Neuron (in vitro differentiated cells): ENCODE results near the gene RPUSD2.
"Not testable (repeated sequence)": the region's sequence is repeated elsewhere in the genome, so short reads cannot be mapped to it uniquely, and the experiment has no call there.

ENCODE experiments used
- H2AFZ ChIP-seq: one replicate; pipeline ENCODE4 v1.6.1; 2013; ENCODE audit warnings: low read depth, mild to moderate bottlenecking, inconsistent platforms, low read length, moderate library complexity
- H3K27me3 ChIP-seq: one replicate; pipeline ENCODE4 v1.6.1; 2013; ENCODE audit warnings: low read length; ENCODE audit not compliant: insufficient read depth
- H3K36me3 ChIP-seq: one replicate; pipeline ENCODE4 v1.6.1; 2013; ENCODE audit warnings: low read length; ENCODE audit not compliant: insufficient read depth
- H3K4me1 ChIP-seq: one replicate; pipeline ENCODE4 v1.6.1; 2013; ENCODE audit warnings: low read length; ENCODE audit not compliant: insufficient read depth
- H3K4me3 ChIP-seq: 2 replicates; pipeline ENCODE4 v1.5.1; 2013; ENCODE audit warnings: mild to moderate bottlenecking, low read length, moderate library complexity
- H3K9me3 ChIP-seq: one replicate; pipeline ENCODE4 v1.6.1; 2013; ENCODE audit warnings: low read length

RPUSD2 gene

DNA sequence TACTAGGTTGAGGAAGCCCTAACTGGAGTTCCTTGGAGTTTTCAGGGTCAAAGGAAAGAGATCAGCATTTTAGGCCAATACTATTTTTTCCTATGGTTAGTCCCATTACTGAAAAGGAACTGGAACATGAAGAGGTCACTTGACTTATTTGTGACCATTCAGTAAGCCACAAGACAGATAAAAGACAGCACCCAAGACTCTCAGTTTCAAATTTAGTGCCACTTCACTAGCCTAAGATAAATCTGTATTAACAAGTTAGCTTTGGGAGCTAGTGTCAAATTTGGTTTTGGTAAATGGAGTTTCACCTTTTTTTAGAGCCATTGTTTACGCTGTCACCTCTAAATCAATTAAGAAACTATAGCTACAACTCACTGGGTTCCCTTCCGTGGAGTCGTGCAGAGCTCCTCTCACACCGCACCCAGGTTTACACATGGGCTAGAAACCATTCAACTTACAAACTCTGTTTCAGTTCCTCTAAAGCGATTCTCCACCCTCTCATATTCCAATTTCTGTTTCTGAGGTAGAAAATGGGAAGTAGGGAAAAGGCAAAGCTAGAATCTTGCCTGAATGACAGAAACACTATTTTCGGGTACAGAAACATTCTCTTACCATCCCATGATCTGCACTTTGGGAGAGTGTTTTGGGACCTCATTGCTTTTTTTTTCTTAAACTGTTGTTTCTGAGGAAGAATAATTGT, 18.6 kb upstream of the RPUSD2 start:
- no peaks in the 10 kb centered on the region for H3K27me3 ChIP-seq
- peaks cover 10% of the 10 kb centered on the region for H3K4me1 ChIP-seq
- peaks cover 7% of the 10 kb centered on the region for H3K36me3 ChIP-seq
- no peak overlapping the region for H3K4me3 ChIP-seq
- no peak overlapping the region for H2AFZ ChIP-seq
- H3K9me3 ChIP-seq = no peaks in the 10 kb centered on the region

DNA sequence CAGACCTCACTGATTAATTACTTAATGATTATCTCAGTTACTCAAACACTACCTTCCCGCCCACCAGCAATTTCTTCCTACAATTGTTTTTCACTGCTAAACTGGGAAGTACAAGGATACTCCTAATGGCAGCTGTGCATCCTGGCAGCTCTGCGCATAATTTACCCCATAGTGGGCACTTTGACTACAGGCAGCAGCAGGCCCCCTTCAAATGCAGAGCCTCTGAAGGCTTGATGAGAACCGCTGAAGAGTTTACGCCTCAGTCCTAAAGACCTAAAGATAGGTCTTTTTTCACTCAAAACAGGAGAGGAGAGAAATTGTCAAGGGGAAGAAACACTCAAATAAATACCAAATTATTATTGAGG, 15.0 kb upstream of the RPUSD2 start:
- Histone ChIP-seq H3K4me1 (peaks cover 10% of the 10 kb centered on the region), H3K9me3 (no peaks in the 10 kb centered on the region), H3K36me3 (peaks cover 16% of the 10 kb centered on the region), H3K4me3 (no peak overlapping the region), H2AFZ (no peak overlapping the region), H3K27me3 (no peaks in the 10 kb centered on the region)

DNA sequence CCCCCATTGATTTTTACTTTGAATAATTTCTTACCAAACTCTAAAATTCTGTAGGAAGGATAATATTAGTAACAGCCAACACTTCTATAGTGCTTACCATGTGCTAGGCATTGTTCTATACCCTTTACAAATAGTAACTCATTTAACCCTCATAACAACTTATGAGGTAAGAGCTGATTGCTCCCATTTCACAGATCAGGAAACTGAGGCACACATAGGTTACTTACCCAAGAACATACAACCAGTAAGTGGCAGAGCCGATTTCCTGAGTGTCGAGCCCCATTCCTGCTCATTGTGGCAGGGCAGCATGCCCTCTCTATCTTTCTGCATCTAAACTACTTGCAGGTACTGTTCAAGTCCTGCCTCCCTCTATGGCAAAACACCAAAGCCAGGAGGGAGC, 13.2 kb upstream of the RPUSD2 start:
- H3K36me3 ChIP-seq = peaks cover 14% of the 10 kb centered on the region
- H2AFZ ChIP-seq = no peak overlapping the region
- peaks cover 10% of the 10 kb centered on the region for H3K4me1 ChIP-seq
- H3K27me3 ChIP-seq = no peaks in the 10 kb centered on the region
- no peaks in the 10 kb centered on the region for H3K9me3 ChIP-seq
- no peak overlapping the region for H3K4me3 ChIP-seq

DNA sequence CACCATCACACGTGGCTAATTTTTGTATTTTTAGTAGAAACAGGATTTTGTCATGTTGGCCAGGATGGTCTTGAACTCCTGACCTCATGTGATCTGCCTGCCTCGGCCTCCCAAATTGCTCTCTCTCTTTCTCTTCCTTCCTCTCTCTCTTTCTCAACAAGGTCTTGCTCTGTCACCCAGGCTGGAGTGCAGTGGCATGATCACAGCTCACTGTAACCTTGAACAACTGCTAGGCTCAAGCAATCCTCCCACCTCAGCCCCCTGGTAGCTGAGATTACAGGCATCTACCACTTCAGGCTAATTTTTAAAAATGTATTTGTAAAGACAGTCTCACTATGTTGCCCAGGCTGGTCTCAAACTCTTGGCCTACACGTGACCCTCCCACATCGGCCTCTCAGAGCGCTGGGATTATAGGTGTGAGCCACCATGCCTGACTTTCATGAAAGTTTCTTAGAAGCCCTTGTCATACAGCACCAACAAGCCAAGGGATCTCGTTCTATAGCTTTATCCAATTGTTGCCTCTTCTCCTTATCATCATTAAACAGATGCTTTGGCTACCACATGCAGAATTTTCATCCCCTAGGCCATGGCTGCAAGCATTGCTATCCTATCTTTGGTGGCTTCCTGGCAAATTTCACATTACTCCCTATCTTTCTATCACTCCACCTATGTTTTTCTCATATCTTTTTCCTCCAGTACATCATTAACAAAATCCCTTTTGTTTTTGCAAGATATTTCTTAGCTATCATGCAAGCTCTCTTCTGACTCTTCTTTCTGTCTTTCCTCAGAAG, 10.0 kb upstream of the RPUSD2 start:
- Histone ChIP-seq H2AFZ (no peak overlapping the region), H3K27me3 (no peaks in the 10 kb centered on the region), H3K36me3 (peaks cover 18% of the 10 kb centered on the region), H3K9me3 (no peaks in the 10 kb centered on the region), H3K4me3 (no peak overlapping the region), H3K4me1 (peaks cover 11% of the 10 kb centered on the region)

DNA sequence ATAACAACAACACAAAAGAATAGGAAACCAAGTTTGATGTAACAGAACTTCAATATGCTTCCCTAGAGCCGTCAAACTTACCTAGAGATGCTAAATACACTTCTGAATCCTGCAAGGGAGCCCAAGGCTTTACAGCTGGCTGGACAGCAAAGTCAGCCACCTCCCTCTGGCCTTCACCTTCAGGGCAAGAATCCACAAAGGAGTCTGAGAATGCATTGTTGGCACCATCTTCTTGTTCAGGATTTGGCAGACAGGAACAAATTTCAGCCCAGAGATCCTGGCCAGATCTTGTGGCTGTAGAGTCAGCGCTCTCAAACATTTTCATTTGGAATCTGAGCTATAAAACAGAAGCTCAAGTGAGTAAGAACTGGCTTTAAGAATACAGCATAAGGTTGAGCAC, 6.4 kb upstream of the RPUSD2 start:
- H3K27me3 ChIP-seq = no peaks in the 10 kb centered on the region
- H3K9me3 ChIP-seq = no peaks in the 10 kb centered on the region
- H3K4me1 ChIP-seq = peaks cover 10% of the 10 kb centered on the region
- H3K4me3 ChIP-seq = no peak overlapping the region
- H2AFZ ChIP-seq = no peak overlapping the region
- H3K36me3 ChIP-seq = peaks cover 4% of the 10 kb centered on the region

DNA sequence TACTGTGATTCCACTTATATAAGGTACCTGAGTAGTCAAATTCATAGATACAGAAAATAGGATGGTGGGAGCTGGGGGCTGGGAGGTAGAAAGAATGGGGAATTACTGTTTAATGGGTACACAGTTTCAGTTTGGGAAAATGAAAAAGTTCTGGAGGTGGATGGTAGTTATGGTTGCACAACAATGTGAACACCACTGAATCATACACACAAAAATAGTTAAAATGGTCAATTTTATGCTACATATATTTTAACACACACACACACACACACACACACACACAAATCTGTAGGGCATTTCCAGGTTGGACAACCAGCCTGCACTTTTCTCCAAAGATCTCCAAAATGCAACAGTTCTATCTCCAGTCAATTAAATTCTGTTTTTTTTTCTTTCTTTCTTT, 5.7 kb upstream of the RPUSD2 start:
- no peaks in the 10 kb centered on the region for H3K9me3 ChIP-seq
- no peak overlapping the region for H3K4me3 ChIP-seq
- no peak overlapping the region for H2AFZ ChIP-seq
- peaks cover 4% of the 10 kb centered on the region for H3K36me3 ChIP-seq
- H3K27me3 ChIP-seq = no peaks in the 10 kb centered on the region
- peaks cover 12% of the 10 kb centered on the region for H3K4me1 ChIP-seq

DNA sequence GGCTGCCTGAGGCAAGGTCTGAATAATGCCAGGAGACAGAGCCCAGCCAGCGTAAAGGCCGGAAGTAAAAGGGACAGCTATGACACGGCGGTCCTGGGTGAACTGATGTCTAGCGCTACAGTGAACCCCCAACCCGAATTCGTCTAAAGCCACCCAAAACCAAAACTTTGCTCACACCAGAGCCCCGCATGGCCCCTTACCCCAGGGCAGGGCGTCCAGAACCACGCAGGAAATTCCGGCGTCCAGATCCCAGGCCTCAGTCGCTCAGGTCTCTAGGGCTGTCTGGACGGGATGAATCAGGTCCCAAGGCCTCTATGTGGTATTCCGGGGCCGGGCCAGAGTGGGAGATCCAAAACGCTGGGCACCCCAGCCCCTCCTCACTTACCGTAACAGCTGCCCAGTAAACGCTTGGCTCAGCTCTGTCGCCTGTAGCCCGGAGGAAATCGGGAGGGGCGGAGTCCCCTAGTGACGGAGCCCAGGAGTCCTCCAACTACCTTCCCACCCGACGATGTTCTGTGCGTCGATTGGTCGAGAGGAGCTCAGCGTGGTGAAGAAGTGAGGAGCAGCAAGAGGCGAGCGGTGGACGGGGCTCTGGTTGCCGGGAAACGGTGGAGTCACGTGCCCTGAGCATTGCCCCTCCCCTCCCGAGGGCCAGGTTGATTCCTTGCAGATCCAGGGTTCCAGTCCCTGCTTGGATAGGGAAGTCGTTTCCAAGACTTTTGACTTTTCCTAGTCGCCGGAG, 4.3 kb upstream of the RPUSD2 start, which contains the start of gene CCDC32:
CCDC32 (minus strand) TSS at position 452 of the 742 bp plus-strand sequence. CDS start 2,027 bp downstream, outside the sequence.
- Histone ChIP-seq H3K4me3 (peak within 1 kb of the TSS; percentile 86), H2AFZ (peak within 1 kb of the TSS; percentile 87), H3K27me3 (no peaks in the 10 kb centered on the region), H3K4me1 (peaks cover 16% of the 10 kb centered on the region), H3K9me3 (no peaks in the 10 kb centered on the region), H3K36me3 (peaks cover 4% of the 10 kb centered on the region)

DNA sequence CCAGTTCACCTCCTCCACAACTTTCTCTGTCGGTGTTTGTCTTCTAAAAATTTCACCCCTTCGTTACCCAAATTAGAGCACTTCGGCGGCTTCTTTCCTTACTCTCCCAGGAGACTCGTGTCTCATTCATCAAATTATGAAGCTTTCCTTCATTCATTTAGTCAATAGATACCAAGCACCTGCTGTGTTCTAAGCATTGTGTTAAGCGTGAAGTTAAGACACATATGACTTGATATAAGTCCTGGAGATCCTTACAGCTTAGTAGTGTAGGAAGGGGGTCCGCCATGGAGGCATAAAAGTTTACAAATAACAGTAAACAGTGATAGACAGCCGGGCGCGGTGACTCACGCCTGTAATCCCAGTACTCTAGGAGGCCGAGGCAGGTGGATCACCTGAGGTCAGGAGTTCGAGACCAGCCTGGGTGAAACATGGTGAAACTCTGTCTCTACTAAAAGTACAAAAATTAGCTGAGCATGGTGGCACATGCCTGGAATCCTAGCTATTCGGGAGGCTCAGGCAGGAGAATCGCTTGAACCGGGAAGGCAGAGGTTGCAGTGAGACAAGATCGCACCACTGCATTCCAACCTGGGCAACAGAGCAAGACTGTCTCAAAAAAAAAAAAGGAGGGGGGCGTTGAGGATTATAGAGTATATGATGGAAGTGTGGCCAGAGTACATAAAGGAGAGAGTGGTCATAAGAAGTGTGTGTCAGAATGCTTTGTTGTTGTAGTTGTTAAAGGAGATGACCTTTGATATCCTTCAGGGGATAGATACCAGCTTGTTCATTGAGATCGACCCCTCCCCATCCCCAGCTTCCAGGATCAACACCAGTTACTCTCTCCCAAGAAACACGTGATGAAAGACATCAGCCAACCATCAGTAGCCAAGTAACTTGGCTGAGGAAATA, 3.5 kb upstream of the RPUSD2 start:
- no peaks in the 10 kb centered on the region for H3K27me3 ChIP-seq

DNA sequence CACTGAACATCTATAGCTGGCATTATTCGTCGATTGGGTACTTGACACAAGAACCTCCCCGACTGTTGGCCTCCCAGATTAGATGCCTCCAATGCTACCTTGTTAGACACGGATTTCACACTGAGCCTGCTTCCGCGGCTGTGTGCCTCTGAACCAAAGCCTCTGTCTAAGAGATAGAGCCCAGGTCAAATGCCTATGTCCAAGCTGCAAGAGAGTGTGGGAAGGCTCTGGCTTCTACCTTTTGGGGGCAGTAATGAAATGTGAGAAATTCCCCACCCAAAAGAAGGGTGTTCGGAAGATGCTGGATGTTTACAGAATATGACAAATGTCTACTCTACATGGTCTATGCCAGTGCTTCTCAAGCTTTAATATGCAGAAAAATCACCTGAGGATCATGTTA, 2.0 kb upstream of the RPUSD2 start:
- Histone ChIP-seq H3K4me3 (no peak overlapping the region), H3K4me1 (peaks cover 26% of the 10 kb centered on the region), H3K9me3 (no peaks in the 10 kb centered on the region), H3K36me3 (peaks cover 11% of the 10 kb centered on the region), H3K27me3 (no peaks in the 10 kb centered on the region), H2AFZ (peak overlapping the region; percentile 30)

More for the DNA sequence above, 3.5 kb upstream of the RPUSD2 start:
- Histone ChIP-seq H3K4me1 (peaks cover 24% of the 10 kb centered on the region), H2AFZ (peak overlapping the region; percentile 69), H3K36me3 (peaks cover 4% of the 10 kb centered on the region), H3K4me3 (peak overlapping the region; percentile 86), H3K9me3 (no peaks in the 10 kb centered on the region)

DNA sequence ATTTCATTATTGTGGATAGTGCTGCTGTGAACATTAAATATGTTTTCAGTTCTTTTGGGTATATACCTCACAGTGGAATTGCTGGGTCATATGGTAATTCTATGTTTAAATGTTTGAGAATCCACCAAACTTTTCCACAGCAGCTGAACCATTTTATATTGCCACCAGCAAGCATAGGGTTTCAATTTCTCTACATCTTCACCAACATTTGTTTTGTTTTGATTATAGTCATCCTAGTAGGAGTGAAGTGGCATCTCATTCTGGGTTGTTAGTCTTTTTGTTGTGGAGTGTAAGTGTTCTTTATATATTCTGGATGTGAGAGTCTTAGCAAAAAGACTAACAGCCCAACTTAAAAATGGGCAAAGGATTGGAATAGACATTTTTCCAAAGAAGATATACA, 6.0 kb downstream of the RPUSD2 start:
- H3K4me1 ChIP-seq = peaks cover 6% of the 10 kb centered on the region
- H2AFZ ChIP-seq = no peak overlapping the region
- peaks cover 26% of the 10 kb centered on the region for H3K36me3 ChIP-seq
- H3K4me3 ChIP-seq = no peak overlapping the region
- no peaks in the 10 kb centered on the region for H3K9me3 ChIP-seq
- no peaks in the 10 kb centered on the region for H3K27me3 ChIP-seq

DNA sequence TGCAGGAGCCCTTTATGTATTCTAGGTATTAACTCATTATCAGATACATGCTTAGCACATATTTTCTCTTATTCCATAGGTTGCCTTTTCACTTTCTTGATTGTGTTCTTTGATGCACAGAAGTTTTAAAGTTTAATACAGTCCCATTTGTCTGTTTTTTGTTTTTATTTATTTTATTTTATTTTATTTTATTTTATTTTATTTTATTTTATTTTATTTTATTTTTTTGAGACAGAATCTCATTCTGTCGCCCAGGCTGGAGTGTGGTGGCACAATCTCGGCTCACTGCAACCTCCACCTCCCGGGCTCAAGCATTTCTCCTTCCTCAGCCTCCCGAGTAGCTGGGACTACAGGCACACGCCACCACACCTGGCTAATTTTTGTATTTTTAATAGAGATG, 7.8 kb downstream of the RPUSD2 start:
- H2AFZ ChIP-seq, H3K27me3 ChIP-seq, H3K4me3 ChIP-seq, H3K9me3 ChIP-seq, H3K4me1 ChIP-seq: not testable (repeated sequence)
- peaks cover 18% of the 10 kb centered on the region for H3K36me3 ChIP-seq

DNA sequence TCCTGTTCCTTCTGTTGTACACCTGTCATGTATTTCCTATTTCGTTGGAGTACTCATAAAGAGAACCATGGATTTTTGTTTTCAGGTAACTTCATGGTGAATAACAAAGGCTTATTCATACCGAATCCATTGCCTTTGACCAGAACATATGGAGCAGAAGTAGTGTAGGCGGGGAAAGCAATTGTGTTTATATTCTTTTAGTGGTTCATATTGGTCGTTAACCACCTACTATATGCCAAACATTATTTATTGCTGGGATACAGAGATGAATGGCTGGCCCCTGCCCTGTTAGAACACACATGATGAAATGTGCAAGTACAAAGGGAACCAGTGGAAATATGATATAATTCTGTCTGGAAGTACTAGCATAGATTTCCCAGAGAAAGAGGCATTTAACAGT, 9.8 kb downstream of the RPUSD2 start:
- H3K4me3 ChIP-seq = no peak overlapping the region
- no peak overlapping the region for H2AFZ ChIP-seq
- H3K4me1 ChIP-seq = no peaks in the 10 kb centered on the region
- H3K27me3 ChIP-seq = no peaks in the 10 kb centered on the region
- H3K36me3 ChIP-seq = peaks cover 10% of the 10 kb centered on the region
- H3K9me3 ChIP-seq = no peaks in the 10 kb centered on the region
